HCT116 (cell line): Measurements from ENCODE around the gene RPN1. TPM values are rescaled to one million over a fixed set of nuclear protein-coding genes. Genes with fewer than 3 reads are reported as not detected.

ENCODE experiments used
- ATAC-seq: fragments of 200-7000 bp; cut with Tn5 transposase; 2 replicates; pipeline ENCODE4 v1.9.1; 2020; ENCODE audit warnings: mild to moderate bottlenecking, moderate library complexity
- BruUV-seq: library from RNA; stranded (reverse); fragments of 400-500 nt; replicated peaks from 2 replicates; lab custom pipeline; 2021; lab: Mats Ljungman, UMichigan
- CTCF ChIA-PET: fragments of 300-600 bp; sonication (Branson Sonifier 250); formaldehyde crosslinking; loops from one replicate; lab custom pipeline; 2021; ENCODE audit warnings: antibody characterized with exemption; lab: Charles Lee
- POLR2A ChIA-PET: fragments of 300-600, 350-600 bp; sonication (Branson Sonifier 250); formaldehyde crosslinking; loops from one replicate; lab custom pipeline; 2021; ENCODE audit warnings: antibody characterized with exemption; lab: Charles Lee
- RAD21 ChIA-PET, 2 experiments: fragments of 300-600 bp; sonication (Branson Sonifier 250); formaldehyde crosslinking; loops; one replicate each; lab custom pipeline; 2023; ENCODE audit warnings: low total read pairs in 2 of 2; ENCODE audit not compliant: uncharacterized antibody in 2 of 2, unreplicated experiment in 2 of 2, low non-redundant PET in 1 of 2; lab: Charles Lee
- DNase-seq: peaks from one replicate; pipeline ENCODE4 v3.0.0-alpha.2; 2010; ENCODE audit warnings: low read depth, low spot score
- H2AFZ ChIP-seq: fragments of 200-600 bp; shearing (Covaris generic), sonication (generic); 2 replicates; pipeline ENCODE4 v1.6.1; 2017; ENCODE audit warnings: low read depth, mixed run types, mixed read lengths, antibody characterized with exemption, low read length; ENCODE audit not compliant: poor library complexity, severe bottlenecking
- H3K27ac ChIP-seq: 2 replicates; pipeline ENCODE4 v1.5.1; 2012; ENCODE audit warnings: low read depth, low read length
- H3K27me3 ChIP-seq: fragments of 200-600 bp; sonication (generic); 2 replicates; pipeline ENCODE4 v1.6.1; 2016; ENCODE audit warnings: mixed run types, low read length, mixed read lengths; ENCODE audit not compliant: insufficient read depth
- H3K36me3 ChIP-seq, 2 experiments: fragments of 200-500 bp in 1 of 2; fragments of 200-600 bp in 1 of 2; sonication (Bioruptor generic) in 1 of 2; sonication (generic) in 1 of 2; 2 replicates each; pipeline versions ENCODE4 v1.5.1 to v1.6.1; 2014 to 2016; ENCODE audit warnings: low read length in 2 of 2, inconsistent platforms in 1 of 2, mixed read lengths in 1 of 2, mixed run types in 1 of 2; ENCODE audit not compliant: insufficient read depth in 2 of 2, control insufficient read depth in 1 of 2
- H3K4me1 ChIP-seq, 2 experiments: fragments of 200-600 bp in 1 of 2; sonication (generic) in 1 of 2; 2 replicates each; pipeline versions ENCODE4 v1.5.1 to v1.6.1; 2012 to 2017; ENCODE audit warnings: low read length in 2 of 2, inconsistent platforms in 1 of 2, mild to moderate bottlenecking in 1 of 2, mixed read lengths in 1 of 2, mixed run types in 1 of 2, moderate library complexity in 1 of 2; ENCODE audit not compliant: insufficient read depth in 2 of 2, control insufficient read depth in 1 of 2
- H3K4me2 ChIP-seq: fragments of 200-600 bp; sonication (generic); 2 replicates; pipeline ENCODE4 v1.6.1; 2017; ENCODE audit warnings: mixed run types, low read length, mixed read lengths
- H3K4me3 ChIP-seq, 2 experiments: fragments of 200-600 bp in 1 of 2; sonication (generic) in 1 of 2; replicated peaks in 1 of 2; 2 replicates each; pipeline ENCODE4 v1.5.1; 2011 to 2016; ENCODE audit warnings: low read length in 2 of 2, control low read depth in 1 of 2, low read depth in 1 of 2, mild to moderate bottlenecking in 1 of 2, mixed read lengths in 1 of 2, mixed run types in 1 of 2
- H3K79me2 ChIP-seq: fragments of 200-600 bp; sonication (generic); 2 replicates; pipeline ENCODE4 v1.6.1; 2017; ENCODE audit warnings: mild to moderate bottlenecking, mixed run types, low read length, moderate library complexity, mixed read lengths; ENCODE audit not compliant: insufficient read depth
- H3K9ac ChIP-seq: fragments of 200-600 bp; sonication (generic); 2 replicates; pipeline ENCODE4 v1.6.1; 2016; ENCODE audit warnings: low read length, mixed read lengths
- H3K9me2 ChIP-seq: fragments of 200-600 bp; sonication (generic), shearing (Covaris generic); 2 replicates; pipeline ENCODE4 v1.6.1; 2017; ENCODE audit warnings: mixed run types, mild to moderate bottlenecking, moderate library complexity; ENCODE audit not compliant: insufficient read depth
- H3K9me3 ChIP-seq, 2 experiments: fragments of 200-500 bp in 1 of 2; fragments of 200-600 bp in 1 of 2; sonication (Bioruptor generic) in 1 of 2; sonication (generic) in 1 of 2; 2 replicates each; pipeline ENCODE4 v1.6.1; 2014 to 2017; ENCODE audit warnings: low read length in 2 of 2, mixed read lengths in 2 of 2, inconsistent platforms in 1 of 2, low read depth in 1 of 2, mild to moderate bottlenecking in 1 of 2, mixed run types in 1 of 2, moderate library complexity in 1 of 2; ENCODE audit not compliant: control insufficient read depth in 1 of 2, insufficient read depth in 1 of 2
- H4K20me1 ChIP-seq: fragments of 200-600 bp; sonication (generic), shearing (Covaris generic); 2 replicates; pipeline ENCODE4 v1.6.1; 2017; ENCODE audit warnings: mixed run types, mild to moderate bottlenecking, moderate library complexity; ENCODE audit not compliant: insufficient read depth
- CBX3 ChIP-seq: IDR thresholded peaks from 2 replicates; pipeline ENCODE4 v1.6.1; 2012; ENCODE audit warnings: low read depth
- CEBPB ChIP-seq: IDR thresholded peaks from 2 replicates; pipeline ENCODE4 v1.6.1; 2012; ENCODE audit warnings: low read depth
- ELF1 ChIP-seq: IDR thresholded peaks from 2 replicates; pipeline ENCODE4 v1.6.1; 2012; ENCODE audit warnings: low read depth, borderline replicate concordance
- EZH2phosphoT487 ChIP-seq: fragments of 200-600 bp; IDR thresholded peaks from 2 replicates; pipeline ENCODE4 v1.6.1; 2018; ENCODE audit warnings: antibody characterized with exemption, borderline replicate concordance
- FOSL1 ChIP-seq: IDR thresholded peaks from 2 replicates; pipeline ENCODE4 v1.6.1; 2012; ENCODE audit warnings: low read depth
- JUND ChIP-seq: IDR thresholded peaks from 2 replicates; pipeline ENCODE4 v1.6.1; 2012
- MAX ChIP-seq: IDR thresholded peaks from 2 replicates; pipeline ENCODE4 v1.6.1; 2012
- POLR2A ChIP-seq: IDR thresholded peaks from 2 replicates; pipeline ENCODE4 v1.7.0; 2011; ENCODE audit warnings: borderline replicate concordance; ENCODE audit not compliant: insufficient read depth, insufficient read length; ENCODE audit errors: extremely low read depth
- POLR2AphosphoS5 ChIP-seq: IDR thresholded peaks from 2 replicates; pipeline ENCODE4 v1.6.1; 2011; ENCODE audit warnings: mild to moderate bottlenecking, low read depth, low read length, moderate library complexity
- RAD21 ChIP-seq: IDR thresholded peaks from 2 replicates; pipeline ENCODE4 v1.6.1; 2012; ENCODE audit warnings: low read depth, mild to moderate bottlenecking
- REST ChIP-seq: IDR thresholded peaks from 2 replicates; pipeline ENCODE4 v1.6.1; 2012; ENCODE audit warnings: low read depth
- SIN3A ChIP-seq: IDR thresholded peaks from 2 replicates; pipeline ENCODE4 v1.6.1; 2012; ENCODE audit warnings: low read depth
- SRF ChIP-seq: IDR thresholded peaks from 2 replicates; pipeline ENCODE4 v1.6.1; 2012; ENCODE audit warnings: low read depth
- TCF7L2 ChIP-seq: IDR thresholded peaks from 2 replicates; pipeline ENCODE4 v1.7.0; 2011; ENCODE audit warnings: borderline replicate concordance, inconsistent platforms; ENCODE audit not compliant: insufficient read depth, insufficient read length; ENCODE audit errors: extremely low read depth
- YY1 ChIP-seq: IDR thresholded peaks from 2 replicates; pipeline ENCODE4 v1.6.1; 2011; ENCODE audit warnings: low read length, low read depth, moderate library complexity, mild to moderate bottlenecking; ENCODE audit not compliant: insufficient replicate concordance; ENCODE audit errors: extremely low read depth
- ZFX ChIP-seq: fragments of 450-650 bp; IDR thresholded peaks from 2 replicates; pipeline ENCODE4 v1.6.1; 2017
- ZNF274 ChIP-seq: fragments of 200-500 bp; sonication (Bioruptor generic); IDR thresholded peaks from 2 replicates; pipeline ENCODE4 v1.6.1; 2014; ENCODE audit warnings: mild to moderate bottlenecking, low read depth, low read length, inconsistent platforms
- intact Hi-C: fragments of 100-400 bp; cut with micrococcal nuclease; formaldehyde crosslinking; loops from 2 replicates; pipeline ENCODE4 v1.10.0; 2022
- total RNA-seq: library from RNA; stranded (reverse); gene quantifications from one replicate; pipeline ENCODE4 v1.2.1, GENCODE V29; 2021; ENCODE audit not compliant: unreplicated experiment
- TF ChIP-seq, protein P1 (sequence below): IDR thresholded peaks from 2 replicates; pipeline ENCODE4 v1.6.1; 2011; ENCODE audit warnings: mild to moderate bottlenecking, low read length, moderate library complexity; ENCODE audit not compliant: insufficient replicate concordance; ENCODE audit errors: extremely low read depth
- TF ChIP-seq, protein P2 (sequence below), 3 experiments: fragments of 200-600 bp in 1 of 3; sonication (generic) in 1 of 3; IDR thresholded peaks in 2 of 3; conservative IDR thresholded peaks in 1 of 3; 2 replicates each; pipeline ENCODE4 v1.5.1; 2012 to 2017; ENCODE audit warnings: low read depth in 2 of 3, low read length in 2 of 3, antibody characterized with exemption in 1 of 3, borderline replicate concordance in 1 of 3, control low read depth in 1 of 3, mild to moderate bottlenecking in 1 of 3, mixed read lengths in 1 of 3, mixed run types in 1 of 3, moderate library complexity in 1 of 3; ENCODE audit not compliant: insufficient read depth in 1 of 3

RPN1 gene
- total RNA-seq, 1 experiment from 2014 or later, result 218 TPM

GRCh38 chr3:128618398-128618726 lies 32.3 kb downstream of the RPN1 start:
- TSS peak; percentile 5 for BruUV-seq
- Histone ChIP-seq H3K4me3 (peak overlapping the region in 1 of 2 experiments; percentile 35; a peak in 2 of 4 replicates), H3K27ac (no peak overlapping the region)
- TF ChIP-seq, protein P1, sequence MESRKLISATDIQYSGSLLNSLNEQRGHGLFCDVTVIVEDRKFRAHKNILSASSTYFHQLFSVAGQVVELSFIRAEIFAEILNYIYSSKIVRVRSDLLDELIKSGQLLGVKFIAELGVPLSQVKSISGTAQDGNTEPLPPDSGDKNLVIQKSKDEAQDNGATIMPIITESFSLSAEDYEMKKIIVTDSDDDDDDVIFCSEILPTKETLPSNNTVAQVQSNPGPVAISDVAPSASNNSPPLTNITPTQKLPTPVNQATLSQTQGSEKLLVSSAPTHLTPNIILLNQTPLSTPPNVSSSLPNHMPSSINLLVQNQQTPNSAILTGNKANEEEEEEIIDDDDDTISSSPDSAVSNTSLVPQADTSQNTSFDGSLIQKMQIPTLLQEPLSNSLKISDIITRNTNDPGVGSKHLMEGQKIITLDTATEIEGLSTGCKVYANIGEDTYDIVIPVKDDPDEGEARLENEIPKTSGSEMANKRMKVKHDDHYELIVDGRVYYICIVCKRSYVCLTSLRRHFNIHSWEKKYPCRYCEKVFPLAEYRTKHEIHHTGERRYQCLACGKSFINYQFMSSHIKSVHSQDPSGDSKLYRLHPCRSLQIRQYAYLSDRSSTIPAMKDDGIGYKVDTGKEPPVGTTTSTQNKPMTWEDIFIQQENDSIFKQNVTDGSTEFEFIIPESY, result no peak
- TF ChIP-seq CEBPB, result no peak
- TF ChIP-seq ZNF274, result no peak
- no peak for TF ChIP-seq CBX3
- TF ChIP-seq SIN3A, result no peak
- no peak for TF ChIP-seq SRF
- TF ChIP-seq RAD21, result no peak
- TF ChIP-seq TCF7L2, result no peak
- no peak for TF ChIP-seq YY1
- no peak for TF ChIP-seq ZFX
- no peak for TF ChIP-seq FOSL1
- no peak for TF ChIP-seq JUND
- TF ChIP-seq ELF1, result no peak
- TF ChIP-seq POLR2AphosphoS5, result no peak
- no peak for TF ChIP-seq POLR2A
- no peak for TF ChIP-seq EZH2phosphoT487
- TF ChIP-seq, protein P2, sequence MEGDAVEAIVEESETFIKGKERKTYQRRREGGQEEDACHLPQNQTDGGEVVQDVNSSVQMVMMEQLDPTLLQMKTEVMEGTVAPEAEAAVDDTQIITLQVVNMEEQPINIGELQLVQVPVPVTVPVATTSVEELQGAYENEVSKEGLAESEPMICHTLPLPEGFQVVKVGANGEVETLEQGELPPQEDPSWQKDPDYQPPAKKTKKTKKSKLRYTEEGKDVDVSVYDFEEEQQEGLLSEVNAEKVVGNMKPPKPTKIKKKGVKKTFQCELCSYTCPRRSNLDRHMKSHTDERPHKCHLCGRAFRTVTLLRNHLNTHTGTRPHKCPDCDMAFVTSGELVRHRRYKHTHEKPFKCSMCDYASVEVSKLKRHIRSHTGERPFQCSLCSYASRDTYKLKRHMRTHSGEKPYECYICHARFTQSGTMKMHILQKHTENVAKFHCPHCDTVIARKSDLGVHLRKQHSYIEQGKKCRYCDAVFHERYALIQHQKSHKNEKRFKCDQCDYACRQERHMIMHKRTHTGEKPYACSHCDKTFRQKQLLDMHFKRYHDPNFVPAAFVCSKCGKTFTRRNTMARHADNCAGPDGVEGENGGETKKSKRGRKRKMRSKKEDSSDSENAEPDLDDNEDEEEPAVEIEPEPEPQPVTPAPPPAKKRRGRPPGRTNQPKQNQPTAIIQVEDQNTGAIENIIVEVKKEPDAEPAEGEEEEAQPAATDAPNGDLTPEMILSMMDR (IDR thresholded peaks at IDR 0.05 in 2 of 3, conservative IDR thresholded peaks at IDR 0.05 in 1 of 3; ENCODE audit: borderline replicate concordance in 1 of 3, insufficient read depth in 1 of 3, low read depth in 2 of 3, low read length in 2 of 3), result no peak
- no peak for TF ChIP-seq REST
- TF ChIP-seq MAX, result no peak
- TF ChIP-seq, all 23 proteins: peak for 0
- POLR2A ChIA-PET, result interaction anchor here (0.7 to 1.3 kb wide), 2 partner anchors 20 to 62 kb away, joined by 3 read pairs; no protein-coding TSS in a partner anchor
- peaks cover 63% of the 10 kb centered on the region for H3K79me2 ChIP-seq
- no peak overlapping the region for H3K9ac ChIP-seq
- no peak overlapping the region for H2AFZ ChIP-seq
- H3K4me2 ChIP-seq, result peak overlapping the region; percentile 65
- H3K9me2 ChIP-seq, result no peaks in the 10 kb centered on the region
- DNase-seq, result no peak
- CTCF ChIA-PET, result interaction anchor here (0.8 to 1.4 kb wide), 6 partner anchors 13 to 260 kb away, joined by 3 to 7 read pairs (median 5); no protein-coding TSS in a partner anchor
- ATAC-seq, result no peak
- peaks cover 0 to 24% of the 10 kb centered on the region in 2 experiments; a peak in 2 of 4 replicates for H3K4me1 ChIP-seq
- intact Hi-C loops, result no loop called here
- no peaks in the 10 kb centered on the region for H3K27me3 ChIP-seq
- H3K36me3 ChIP-seq, result peaks cover 34 to 40% of the 10 kb centered on the region in 2 experiments; a peak in 3 of 4 replicates
- H4K20me1 ChIP-seq, result no peaks in the 10 kb centered on the region; the same call in 1 of the 2 replicates
- RAD21 ChIA-PET, result no interaction called here
- no peaks in the 10 kb centered on the region for H3K9me3 ChIP-seq
